Measurements from ENCODE around the gene PABPC3.

DNA sequence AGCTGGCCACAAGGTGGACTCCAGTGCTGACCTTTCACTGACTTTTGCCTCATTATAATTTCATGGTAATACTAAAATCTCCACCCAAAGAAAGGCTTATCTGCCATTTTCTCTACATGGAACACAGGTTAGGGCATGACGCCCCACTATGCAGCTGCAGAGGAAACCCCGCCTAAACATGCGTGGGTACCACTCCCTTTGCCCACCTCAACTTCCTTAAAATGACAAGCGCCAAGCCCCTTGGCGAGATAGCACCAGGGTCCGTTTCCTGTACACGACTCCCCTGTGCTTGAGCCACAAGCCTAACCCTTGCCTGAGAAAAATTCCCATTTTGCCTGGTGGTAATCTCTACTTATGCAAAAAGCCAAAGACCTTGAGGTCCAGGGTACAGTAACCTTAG lies 36.0 kb upstream of the PABPC3 start:
- TF ChIP-seq ZNF224 (CRISPR knock-in tag; IDR thresholded peaks at IDR 0.05) = no peak
- no peak for TF ChIP-seq ZKSCAN1 (IDR thresholded peaks at IDR 0.05; ENCODE audit: low read length)
- TF ChIP-seq, protein P1, sequence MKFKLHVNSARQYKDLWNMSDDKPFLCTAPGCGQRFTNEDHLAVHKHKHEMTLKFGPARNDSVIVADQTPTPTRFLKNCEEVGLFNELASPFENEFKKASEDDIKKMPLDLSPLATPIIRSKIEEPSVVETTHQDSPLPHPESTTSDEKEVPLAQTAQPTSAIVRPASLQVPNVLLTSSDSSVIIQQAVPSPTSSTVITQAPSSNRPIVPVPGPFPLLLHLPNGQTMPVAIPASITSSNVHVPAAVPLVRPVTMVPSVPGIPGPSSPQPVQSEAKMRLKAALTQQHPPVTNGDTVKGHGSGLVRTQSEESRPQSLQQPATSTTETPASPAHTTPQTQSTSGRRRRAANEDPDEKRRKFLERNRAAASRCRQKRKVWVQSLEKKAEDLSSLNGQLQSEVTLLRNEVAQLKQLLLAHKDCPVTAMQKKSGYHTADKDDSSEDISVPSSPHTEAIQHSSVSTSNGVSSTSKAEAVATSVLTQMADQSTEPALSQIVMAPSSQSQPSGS (CRISPR knock-in tag; IDR thresholded peaks at IDR 0.05) = no peak
- TF ChIP-seq, protein P2, sequence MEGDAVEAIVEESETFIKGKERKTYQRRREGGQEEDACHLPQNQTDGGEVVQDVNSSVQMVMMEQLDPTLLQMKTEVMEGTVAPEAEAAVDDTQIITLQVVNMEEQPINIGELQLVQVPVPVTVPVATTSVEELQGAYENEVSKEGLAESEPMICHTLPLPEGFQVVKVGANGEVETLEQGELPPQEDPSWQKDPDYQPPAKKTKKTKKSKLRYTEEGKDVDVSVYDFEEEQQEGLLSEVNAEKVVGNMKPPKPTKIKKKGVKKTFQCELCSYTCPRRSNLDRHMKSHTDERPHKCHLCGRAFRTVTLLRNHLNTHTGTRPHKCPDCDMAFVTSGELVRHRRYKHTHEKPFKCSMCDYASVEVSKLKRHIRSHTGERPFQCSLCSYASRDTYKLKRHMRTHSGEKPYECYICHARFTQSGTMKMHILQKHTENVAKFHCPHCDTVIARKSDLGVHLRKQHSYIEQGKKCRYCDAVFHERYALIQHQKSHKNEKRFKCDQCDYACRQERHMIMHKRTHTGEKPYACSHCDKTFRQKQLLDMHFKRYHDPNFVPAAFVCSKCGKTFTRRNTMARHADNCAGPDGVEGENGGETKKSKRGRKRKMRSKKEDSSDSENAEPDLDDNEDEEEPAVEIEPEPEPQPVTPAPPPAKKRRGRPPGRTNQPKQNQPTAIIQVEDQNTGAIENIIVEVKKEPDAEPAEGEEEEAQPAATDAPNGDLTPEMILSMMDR (CRISPR knock-in tag; IDR thresholded peaks at IDR 0.05) = no peak
